ENCODE results near the gene AMPD1. TPM values are rescaled to one million over a fixed set of nuclear protein-coding genes. Genes with fewer than 3 reads are reported as not detected.

The AMPD1 gene
- total RNA-seq, 5 donors from 2014 or later (not counting 1 experiment from before 2014, with no cell fraction given): 0.33 TPM; not detected in 4

DNA sequence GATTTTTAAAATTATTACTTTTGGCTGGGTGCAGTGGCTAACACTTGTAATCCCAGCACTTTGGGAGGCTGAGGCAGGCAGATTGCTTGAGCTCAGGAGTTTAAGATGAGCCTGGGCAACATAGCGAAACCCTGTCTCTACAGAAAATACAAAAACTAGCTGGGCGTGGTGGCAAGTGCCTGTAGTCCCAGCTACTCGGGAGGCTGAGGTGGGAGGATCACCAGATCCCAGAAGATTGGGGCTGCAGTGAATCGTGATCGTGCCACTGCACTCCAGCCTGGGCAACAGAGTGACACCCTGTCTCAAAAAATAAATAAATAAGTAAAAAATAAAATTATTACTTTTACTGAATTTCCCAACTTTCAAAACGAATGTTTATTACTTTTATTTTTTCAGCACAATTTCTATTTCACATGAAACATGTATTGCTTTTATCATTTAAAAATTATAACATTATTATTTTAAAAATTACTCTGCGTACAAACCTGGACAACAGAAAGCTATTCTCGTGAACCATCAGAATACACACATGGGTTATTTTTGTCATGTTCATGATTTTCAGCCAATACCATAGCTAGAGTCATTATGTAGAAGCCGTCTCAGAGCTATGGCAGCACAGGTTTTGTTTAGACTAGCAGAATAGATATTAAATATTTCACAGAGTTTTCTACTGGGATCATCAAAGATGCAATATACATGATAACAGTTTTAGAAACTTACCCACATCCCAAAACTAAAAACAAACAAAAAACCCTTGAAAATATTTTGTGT, 621 bp downstream of the AMPD1 start:
- no peaks in the 10 kb centered on the region for H3K36me3 Mint-ChIP-seq
- no peak for DNase-seq
- no peak overlapping the region for H3K27ac ChIP-seq (ENCODE audit: low read length)
- no peaks in the 10 kb centered on the region for H3K36me3 ChIP-seq (ENCODE audit: control insufficient read depth in 2 of 2, extremely low read depth in 1 of 2, insufficient read depth in 1 of 2, low read length in 1 of 2)
- peaks cover 0 to 8% of the 10 kb centered on the region in 2 experiments for H3K27me3 ChIP-seq (replicated peaks in 1 of 2; ENCODE audit: control insufficient read depth in 2 of 2, extremely low read depth in 1 of 2, insufficient read depth in 2 of 2, low read length in 1 of 2)
- no peaks in the 10 kb centered on the region for H3K9me3 ChIP-seq
- H3K27me3 Mint-ChIP-seq: peaks cover 13 to 16% of the 10 kb centered on the region in 2 donors
- H3K27ac Mint-ChIP-seq: no peak overlapping the region
- CTCF ChIA-PET: interaction anchor here (0.6 to 1.4 kb wide), 2 partner anchors 22 to 716 kb away, joined by 4 read pairs; no protein-coding TSS in a partner anchor
- H3K4me1 Mint-ChIP-seq: no peaks in the 10 kb centered on the region
- no peak overlapping the region for H3K4me3 ChIP-seq (ENCODE audit: control insufficient read depth in 1 of 2, extremely low read depth in 1 of 2, low read length in 1 of 2)
- H3K4me3 Mint-ChIP-seq: no peak overlapping the region
- no peaks in the 10 kb centered on the region for H3K4me1 ChIP-seq (ENCODE audit: control insufficient read depth in 1 of 2, extremely low read depth in 1 of 2, insufficient read depth in 2 of 2, low read length in 2 of 2)
- H3K9me3 Mint-ChIP-seq: no peaks in the 10 kb centered on the region
- ATAC-seq (replicated peaks in 1 of 4): no peak
- WGBS (ENCODE audit: insufficient coverage): 90% methylated on average over 3 of the region's 9 CpGs
- POLR2A ChIA-PET: interaction anchor here in 1 of 2 donors (0.6 to 0.7 kb wide), 2 partner anchors 9 to 38 kb away, joined by 4 to 12 read pairs; no protein-coding TSS in a partner anchor

DNA sequence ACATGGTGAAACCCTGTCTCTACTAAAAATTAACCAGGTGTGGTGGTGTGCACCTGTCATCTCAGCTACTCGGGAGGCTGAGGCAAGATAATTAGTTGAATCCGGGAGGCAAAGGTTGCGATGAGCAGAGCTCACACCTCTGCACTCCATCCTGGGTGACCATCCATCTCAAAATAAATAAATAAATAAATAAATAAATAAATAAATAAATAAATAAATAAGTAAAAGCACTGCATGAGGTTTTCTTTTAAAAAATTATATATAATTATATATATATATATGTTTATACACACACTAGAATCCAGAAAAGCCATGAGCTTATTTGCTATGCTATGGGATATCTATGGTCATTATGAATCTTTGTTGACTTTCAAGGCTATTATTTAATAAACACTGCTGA, 2.4 kb downstream of the AMPD1 start:
- ChIA-PET CTCF (interaction anchor here in 1 of 2 donors (0.6 to 1.1 kb wide), 2 partner anchors 65 to 411 kb away, joined by 3 to 6 read pairs; no protein-coding TSS in a partner anchor), POLR2A (no interaction called here)

DNA sequence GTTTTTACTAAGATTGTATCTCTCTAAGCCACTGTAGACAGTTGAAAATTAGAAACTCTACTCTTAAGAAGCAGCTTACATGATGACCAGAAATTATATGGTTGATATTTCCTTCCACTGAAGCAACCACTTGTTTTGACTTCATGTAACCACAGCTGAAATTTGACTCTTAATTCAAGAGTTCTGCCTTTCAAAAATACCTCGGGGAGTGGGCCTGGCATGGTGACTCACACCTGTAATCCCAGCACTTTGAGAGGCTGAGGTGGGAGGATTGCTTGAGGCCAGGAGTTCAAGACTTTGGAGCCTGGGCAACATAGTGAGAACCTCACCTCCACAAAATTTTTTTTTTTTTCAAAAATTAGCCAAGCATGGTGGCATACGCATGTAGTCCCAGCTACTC, 4.3 kb downstream of the AMPD1 start:
- no CpG with 5 or more reads among the region's 2 CpGs for WGBS (ENCODE audit: insufficient coverage)
- Histone ChIP-seq H3K4me1 (ENCODE audit: control insufficient read depth in 1 of 2, extremely low read depth in 1 of 2, insufficient read depth in 2 of 2, low read length in 2 of 2) (no peaks in the 10 kb centered on the region), H3K27me3 (replicated peaks in 1 of 2; ENCODE audit: control insufficient read depth in 2 of 2, extremely low read depth in 1 of 2, insufficient read depth in 2 of 2, low read length in 1 of 2) (peaks cover 0 to 8% of the 10 kb centered on the region in 2 experiments), H3K36me3 (ENCODE audit: control insufficient read depth in 2 of 2, extremely low read depth in 1 of 2, insufficient read depth in 1 of 2, low read length in 1 of 2) (no peaks in the 10 kb centered on the region), H3K27ac (ENCODE audit: low read length) (no peak overlapping the region), H3K9me3 (no peaks in the 10 kb centered on the region), H3K4me3 (ENCODE audit: control insufficient read depth in 1 of 2, extremely low read depth in 1 of 2, low read length in 1 of 2) (no peak overlapping the region)
- CTCF ChIA-PET: no interaction called here
- Mint-ChIP-seq H3K9me3 (no peaks in the 10 kb centered on the region), H3K36me3 (no peaks in the 10 kb centered on the region), H3K4me3 (no peak overlapping the region), H3K27ac (no peak overlapping the region), H3K27me3 (peaks cover 39 to 41% of the 10 kb centered on the region in 2 donors), H3K4me1 (no peaks in the 10 kb centered on the region)
- POLR2A ChIA-PET: no interaction called here
- DNase-seq (no peak), ATAC-seq (replicated peaks in 1 of 4) (no peak)

More for the DNA sequence above, 2.4 kb downstream of the AMPD1 start:
- H3K9me3 Mint-ChIP-seq: no peaks in the 10 kb centered on the region
- Histone ChIP-seq H3K36me3 (ENCODE audit: control insufficient read depth in 2 of 2, extremely low read depth in 1 of 2, insufficient read depth in 1 of 2, low read length in 1 of 2) (no peaks in the 10 kb centered on the region), H3K27me3 (replicated peaks in 1 of 2; ENCODE audit: control insufficient read depth in 2 of 2, extremely low read depth in 1 of 2, insufficient read depth in 2 of 2, low read length in 1 of 2) (peaks cover 0 to 8% of the 10 kb centered on the region in 2 experiments), H3K9me3 (no peaks in the 10 kb centered on the region), H3K27ac (ENCODE audit: low read length) (no peak overlapping the region), H3K4me3 (ENCODE audit: control insufficient read depth in 1 of 2, extremely low read depth in 1 of 2, low read length in 1 of 2) (no peak overlapping the region), H3K4me1 (ENCODE audit: control insufficient read depth in 1 of 2, extremely low read depth in 1 of 2, insufficient read depth in 2 of 2, low read length in 2 of 2) (no peaks in the 10 kb centered on the region)
- H3K27ac Mint-ChIP-seq: no peak overlapping the region
- no CpG with 5 or more reads among the region's 3 CpGs for WGBS (ENCODE audit: insufficient coverage)
- ATAC-seq (replicated peaks in 1 of 4) (no peak), DNase-seq (no peak)
- H3K4me3 Mint-ChIP-seq: no peak overlapping the region
- H3K36me3 Mint-ChIP-seq: no peaks in the 10 kb centered on the region
- no peaks in the 10 kb centered on the region for H3K4me1 Mint-ChIP-seq
- peaks cover 26 to 28% of the 10 kb centered on the region in 2 donors for H3K27me3 Mint-ChIP-seq

DNA sequence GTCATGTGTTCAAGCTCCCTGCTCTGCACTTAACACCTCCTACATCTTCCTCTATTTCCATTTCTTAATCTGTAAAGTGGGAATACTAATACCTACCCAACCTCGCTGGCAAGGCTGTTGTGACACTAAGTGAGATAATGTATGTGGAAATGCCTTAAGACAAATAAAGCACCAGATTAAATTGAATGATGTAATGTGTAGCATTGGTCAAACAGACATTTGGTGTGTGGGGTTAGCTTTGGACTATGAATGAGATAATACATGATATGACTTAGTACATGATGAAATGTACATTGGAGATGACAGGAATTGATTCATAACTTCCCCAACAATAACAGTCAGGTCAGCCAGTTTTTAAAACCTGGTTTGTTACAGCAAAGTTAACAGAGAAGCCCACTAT, 5.2 kb downstream of the AMPD1 start:
- no peak overlapping the region for H3K4me3 ChIP-seq (ENCODE audit: control insufficient read depth in 1 of 2, extremely low read depth in 1 of 2, low read length in 1 of 2)
- no peaks in the 10 kb centered on the region for H3K4me1 ChIP-seq (ENCODE audit: control insufficient read depth in 1 of 2, extremely low read depth in 1 of 2, insufficient read depth in 2 of 2, low read length in 2 of 2)
- peaks cover 0 to 8% of the 10 kb centered on the region in 2 experiments for H3K27me3 ChIP-seq (replicated peaks in 1 of 2; ENCODE audit: control insufficient read depth in 2 of 2, extremely low read depth in 1 of 2, insufficient read depth in 2 of 2, low read length in 1 of 2)
- no peaks in the 10 kb centered on the region for H3K36me3 ChIP-seq (ENCODE audit: control insufficient read depth in 2 of 2, extremely low read depth in 1 of 2, insufficient read depth in 1 of 2, low read length in 1 of 2)
- ChIA-PET POLR2A (no interaction called here), CTCF (no interaction called here)
- H3K9me3 ChIP-seq: no peaks in the 10 kb centered on the region
- WGBS (ENCODE audit: insufficient coverage): no CpG with 5 or more reads among the region's 1 CpG
- Mint-ChIP-seq H3K27me3 (peaks cover 39 to 48% of the 10 kb centered on the region in 2 donors), H3K4me3 (no peak overlapping the region), H3K4me1 (no peaks in the 10 kb centered on the region), H3K9me3 (no peaks in the 10 kb centered on the region), H3K36me3 (no peaks in the 10 kb centered on the region), H3K27ac (no peak overlapping the region)
- no peak for ATAC-seq (replicated peaks in 1 of 4)
- DNase-seq: no peak
- H3K27ac ChIP-seq (ENCODE audit: low read length): no peak overlapping the region

DNA sequence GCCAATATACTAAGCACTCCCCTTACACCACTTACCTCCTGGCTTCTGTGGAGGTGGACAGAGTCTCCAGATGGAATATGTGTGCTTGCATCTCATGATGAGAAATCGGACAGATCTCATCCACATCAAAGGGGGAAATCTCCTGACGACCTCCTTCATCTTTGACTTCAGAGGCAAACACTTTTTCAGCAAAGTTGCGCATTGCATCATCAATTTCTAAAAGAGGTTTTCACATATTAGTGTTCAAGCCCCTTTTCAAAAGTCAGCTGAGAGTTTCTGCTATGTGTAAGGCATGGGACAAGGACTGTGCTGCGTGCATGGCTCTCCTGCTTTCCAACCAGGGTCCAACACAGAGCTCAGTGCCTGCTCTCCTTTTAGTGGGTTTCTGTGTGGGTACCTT, 6.8 kb downstream of the AMPD1 start:
- Histone ChIP-seq H3K27me3 (replicated peaks in 1 of 2; ENCODE audit: control insufficient read depth in 2 of 2, extremely low read depth in 1 of 2, insufficient read depth in 2 of 2, low read length in 1 of 2) (no peaks in the 10 kb centered on the region), H3K36me3 (ENCODE audit: control insufficient read depth in 2 of 2, extremely low read depth in 1 of 2, insufficient read depth in 1 of 2, low read length in 1 of 2) (no peaks in the 10 kb centered on the region), H3K4me1 (ENCODE audit: control insufficient read depth in 1 of 2, extremely low read depth in 1 of 2, insufficient read depth in 2 of 2, low read length in 2 of 2) (no peaks in the 10 kb centered on the region), H3K4me3 (ENCODE audit: control insufficient read depth in 1 of 2, extremely low read depth in 1 of 2, low read length in 1 of 2) (no peak overlapping the region), H3K9me3 (no peaks in the 10 kb centered on the region), H3K27ac (ENCODE audit: low read length) (no peak overlapping the region)
- no CpG with 5 or more reads among the region's 4 CpGs for WGBS (ENCODE audit: insufficient coverage)
- ChIA-PET POLR2A (no interaction called here), CTCF (no interaction called here)
- H3K9me3 Mint-ChIP-seq: no peaks in the 10 kb centered on the region
- H3K27me3 Mint-ChIP-seq: peaks cover 36 to 59% of the 10 kb centered on the region in 2 donors
- no peak overlapping the region for H3K27ac Mint-ChIP-seq
- H3K4me3 Mint-ChIP-seq: no peak overlapping the region
- DNase-seq: no peak
- no peaks in the 10 kb centered on the region for H3K4me1 Mint-ChIP-seq
- no peak for ATAC-seq (replicated peaks in 1 of 4)
- no peaks in the 10 kb centered on the region for H3K36me3 Mint-ChIP-seq

DNA sequence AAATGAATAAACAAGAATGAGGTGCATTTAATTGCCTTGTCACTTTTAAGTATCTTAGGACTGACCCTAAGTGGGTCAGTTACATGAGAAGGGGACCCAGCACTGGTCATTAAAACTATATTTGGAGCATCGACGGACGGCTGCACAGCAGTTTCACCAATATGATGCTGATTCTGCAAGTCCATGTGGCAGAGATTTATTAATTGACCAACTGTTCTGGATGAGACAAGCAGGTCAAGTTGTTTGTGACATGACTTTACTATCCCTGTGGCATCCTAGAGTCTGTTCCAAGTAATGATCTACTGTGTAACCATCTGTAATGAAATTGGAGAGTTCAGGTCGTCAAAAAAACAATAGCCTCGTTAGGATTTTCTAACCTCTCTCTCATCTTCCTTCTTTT, 9.5 kb downstream of the AMPD1 start:
- peaks cover 0 to 3% of the 10 kb centered on the region in 2 experiments for H3K27me3 ChIP-seq (replicated peaks in 1 of 2; ENCODE audit: control insufficient read depth in 2 of 2, extremely low read depth in 1 of 2, insufficient read depth in 2 of 2, low read length in 1 of 2)

More for the DNA sequence above, 9.5 kb downstream of the AMPD1 start:
- DNase-seq (no peak), ATAC-seq (replicated peaks in 1 of 4) (no peak)
- Histone ChIP-seq H3K4me3 (ENCODE audit: control insufficient read depth in 1 of 2, extremely low read depth in 1 of 2, low read length in 1 of 2) (no peak overlapping the region), H3K36me3 (ENCODE audit: control insufficient read depth in 2 of 2, extremely low read depth in 1 of 2, insufficient read depth in 1 of 2, low read length in 1 of 2) (no peaks in the 10 kb centered on the region), H3K4me1 (ENCODE audit: control insufficient read depth in 1 of 2, extremely low read depth in 1 of 2, insufficient read depth in 2 of 2, low read length in 2 of 2) (no peaks in the 10 kb centered on the region), H3K9me3 (no peaks in the 10 kb centered on the region), H3K27ac (ENCODE audit: low read length) (no peak overlapping the region)
- Mint-ChIP-seq H3K36me3 (no peaks in the 10 kb centered on the region), H3K27me3 (peaks cover 39 to 63% of the 10 kb centered on the region in 2 donors), H3K27ac (no peak overlapping the region), H3K4me3 (no peak overlapping the region), H3K4me1 (no peaks in the 10 kb centered on the region), H3K9me3 (no peaks in the 10 kb centered on the region)
- POLR2A ChIA-PET: no interaction called here
- WGBS (ENCODE audit: insufficient coverage): 94% methylated on average over 3 of the region's 5 CpGs
- CTCF ChIA-PET: no interaction called here

Data from T-cell (primary cell).